PC-3 (cell line): ENCODE results near the gene SVBP. TPM values are rescaled to one million over a fixed set of nuclear protein-coding genes. Genes with fewer than 3 reads are reported as not detected.

ENCODE experiments used
- ATAC-seq: fragments of 200-7000 bp; cut with Tn5 transposase; 2 replicates; pipeline ENCODE4 v1.9.1; 2020; ENCODE audit warnings: mild to moderate bottlenecking, moderate library complexity
- BruUV-seq: library from RNA; stranded (reverse); fragments of 400-500 nt; replicated peaks from 2 replicates; lab custom pipeline; 2021; lab: Mats Ljungman, UMichigan
- CTCF ChIA-PET: fragments of 300-600 bp; sonication (Branson Sonifier 250); formaldehyde crosslinking; loops from one replicate; lab custom pipeline; 2022; ENCODE audit warnings: antibody characterized with exemption; lab: Charles Lee
- POLR2A ChIA-PET: fragments of 300-600 bp; sonication (Branson Sonifier 250); formaldehyde crosslinking; loops from one replicate; lab custom pipeline; 2022; ENCODE audit warnings: antibody characterized with exemption; ENCODE audit not compliant: unreplicated experiment; lab: Charles Lee
- DNase-seq: peaks from one replicate; pipeline ENCODE4 v3.0.0-alpha.2; 2015
- H2AFZ ChIP-seq: fragments of 300-600 bp; sonication (generic); 2 replicates; pipeline ENCODE4 v1.6.0; 2016; ENCODE audit warnings: antibody characterized with exemption, low read length
- H3F3A ChIP-seq: fragments of 300-600 bp; sonication (generic); one replicate; pipeline ENCODE4 v1.6.0; 2017; ENCODE audit warnings: antibody characterized with exemption, low read length, control low read depth, mild to moderate bottlenecking; ENCODE audit not compliant: unreplicated experiment
- H3K27ac ChIP-seq: fragments of 300-600 bp; sonication (generic); 2 replicates; pipeline ENCODE4 v1.5.1; 2016; ENCODE audit warnings: mild to moderate bottlenecking, low read length
- H3K27me3 ChIP-seq: fragments of 300-600 bp; sonication (generic); 2 replicates; pipeline ENCODE4 v1.6.1; 2016; ENCODE audit warnings: low read length, mixed read lengths
- H3K36me3 ChIP-seq: fragments of 300-600 bp; sonication (generic); 2 replicates; pipeline ENCODE4 v1.6.1; 2016; ENCODE audit warnings: low read depth, mixed run types, low read length, mixed read lengths
- H3K4me1 ChIP-seq: fragments of 300-600 bp; sonication (generic); 2 replicates; pipeline ENCODE4 v1.5.1; 2016; ENCODE audit warnings: low read length; ENCODE audit not compliant: insufficient read depth
- H3K4me2 ChIP-seq: fragments of 300-600 bp; sonication (generic); 2 replicates; pipeline ENCODE4 v1.6.0; 2016; ENCODE audit warnings: low read length
- H3K4me3 ChIP-seq: fragments of 300-600 bp; sonication (generic); 2 replicates; pipeline ENCODE4 v1.5.1; 2016; ENCODE audit warnings: mild to moderate bottlenecking, low read length, mixed read lengths
- H3K79me2 ChIP-seq: fragments of 300-600 bp; sonication (generic); 2 replicates; pipeline ENCODE4 v1.6.1; 2017; ENCODE audit warnings: low read length, mixed read lengths
- H3K9ac ChIP-seq: fragments of 300-600 bp; sonication (generic); 2 replicates; pipeline ENCODE4 v1.6.0; 2016; ENCODE audit warnings: mild to moderate bottlenecking, low read length
- H3K9me2 ChIP-seq: fragments of 300-600 bp; sonication (generic); replicated peaks from 2 replicates; pipeline ENCODE4 v1.6.1; 2016; ENCODE audit warnings: mixed run types, low read length, mixed read lengths
- H3K9me3 ChIP-seq: fragments of 300-600 bp; sonication (generic); 2 replicates; pipeline ENCODE4 v1.6.1; 2016; ENCODE audit warnings: low read length, mixed read lengths
- H4K20me1 ChIP-seq: fragments of 300-600 bp; sonication (generic); 2 replicates; pipeline ENCODE4 v1.6.1; 2016; ENCODE audit warnings: low read length, mixed read lengths
- EZH2 ChIP-seq: fragments of 300-600 bp; sonication (generic); IDR thresholded peaks from one replicate; pipeline ENCODE4 v1.6.1; 2017; ENCODE audit warnings: antibody characterized with exemption, mild to moderate bottlenecking, low read length; ENCODE audit not compliant: unreplicated experiment
- EZH2phosphoT487 ChIP-seq: fragments of 300-600 bp; sonication (generic); IDR thresholded peaks from 2 replicates; pipeline ENCODE4 v1.6.1; 2018; ENCODE audit warnings: mild to moderate bottlenecking, antibody characterized with exemption, low read length, borderline replicate concordance
- intact Hi-C: fragments of 100-400 bp; cut with micrococcal nuclease; formaldehyde crosslinking; loops from 2 replicates; pipeline ENCODE4 v1.9.0; 2023
- total RNA-seq: library from RNA; depleted of rRNA; stranded (reverse); fragments of >200 nt; gene quantifications from 2 replicates; pipeline ENCODE4 v1.2.3, GENCODE V29; 2014
- TF ChIP-seq, protein P1 (sequence below): fragments of 300-600 bp; sonication (generic); conservative IDR thresholded peaks from 2 replicates; pipeline ENCODE4 v1.5.1; 2017; ENCODE audit warnings: antibody characterized with exemption, low read depth, mild to moderate bottlenecking, low read length

SVBP gene
- total RNA-seq, 1 experiment from 2014 or later, result 39.7 TPM

DNA sequence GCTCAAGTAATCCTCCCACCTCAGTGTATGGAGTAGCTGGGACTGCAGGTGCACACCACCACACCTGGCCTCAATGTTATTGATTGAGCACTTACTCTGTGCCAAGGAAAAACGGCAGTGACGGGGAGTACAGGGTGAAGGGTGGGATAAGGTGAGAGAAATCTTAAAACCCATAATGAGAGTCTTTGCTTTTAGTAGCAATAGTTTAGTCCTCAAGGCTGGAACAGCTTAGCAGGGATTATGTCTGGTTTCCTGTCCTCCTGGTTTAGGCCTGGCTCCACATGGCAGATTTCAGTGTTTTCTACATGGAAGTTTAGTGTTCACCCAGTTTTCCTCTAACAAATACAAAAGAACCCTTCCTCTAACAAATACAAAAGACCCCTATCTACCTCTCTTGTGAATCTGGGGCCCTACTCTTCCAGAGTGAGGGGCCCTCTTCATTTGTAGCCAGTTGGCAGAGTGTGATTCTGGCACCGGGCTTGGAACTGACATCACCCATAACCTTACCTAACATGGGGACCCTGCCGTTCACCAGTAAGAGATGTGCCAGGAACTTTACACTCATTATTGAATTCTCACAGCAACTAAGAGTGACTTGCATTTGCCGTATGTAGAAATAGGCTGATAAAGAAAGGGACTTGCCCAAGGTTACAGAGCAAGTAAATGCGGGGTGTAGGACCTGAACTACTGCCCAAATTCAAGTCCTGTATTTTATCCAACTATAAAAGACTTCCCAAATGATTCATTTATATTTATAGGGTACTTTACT, 36.1 kb upstream of the SVBP start:
- CTCF ChIA-PET, result no interaction called here
- Histone ChIP-seq H3K27ac (peak overlapping the region; percentile 15; the same call in 1 of the 2 replicates), H4K20me1 (no peaks in the 10 kb centered on the region), H3K4me2 (no peak overlapping the region), H3K4me1 (peaks cover 18% of the 10 kb centered on the region), H3K9me2 (no peaks in the 10 kb centered on the region), H3K4me3 (no peak overlapping the region), H3F3A (no peaks in the 10 kb centered on the region), H3K27me3 (no peaks in the 10 kb centered on the region), H3K9ac (no peak overlapping the region), H3K9me3 (no peaks in the 10 kb centered on the region), H2AFZ (no peak overlapping the region; the same call in 1 of the 2 replicates), H3K79me2 (peaks cover 1% of the 10 kb centered on the region; the same call in 1 of the 2 replicates), H3K36me3 (peaks cover 6% of the 10 kb centered on the region; the same call in 1 of the 2 replicates)
- intact Hi-C loops, result no loop called here
- POLR2A ChIA-PET, result no interaction called here
- TF ChIP-seq, protein P1, sequence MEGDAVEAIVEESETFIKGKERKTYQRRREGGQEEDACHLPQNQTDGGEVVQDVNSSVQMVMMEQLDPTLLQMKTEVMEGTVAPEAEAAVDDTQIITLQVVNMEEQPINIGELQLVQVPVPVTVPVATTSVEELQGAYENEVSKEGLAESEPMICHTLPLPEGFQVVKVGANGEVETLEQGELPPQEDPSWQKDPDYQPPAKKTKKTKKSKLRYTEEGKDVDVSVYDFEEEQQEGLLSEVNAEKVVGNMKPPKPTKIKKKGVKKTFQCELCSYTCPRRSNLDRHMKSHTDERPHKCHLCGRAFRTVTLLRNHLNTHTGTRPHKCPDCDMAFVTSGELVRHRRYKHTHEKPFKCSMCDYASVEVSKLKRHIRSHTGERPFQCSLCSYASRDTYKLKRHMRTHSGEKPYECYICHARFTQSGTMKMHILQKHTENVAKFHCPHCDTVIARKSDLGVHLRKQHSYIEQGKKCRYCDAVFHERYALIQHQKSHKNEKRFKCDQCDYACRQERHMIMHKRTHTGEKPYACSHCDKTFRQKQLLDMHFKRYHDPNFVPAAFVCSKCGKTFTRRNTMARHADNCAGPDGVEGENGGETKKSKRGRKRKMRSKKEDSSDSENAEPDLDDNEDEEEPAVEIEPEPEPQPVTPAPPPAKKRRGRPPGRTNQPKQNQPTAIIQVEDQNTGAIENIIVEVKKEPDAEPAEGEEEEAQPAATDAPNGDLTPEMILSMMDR, result no peak
- no peak for TF ChIP-seq EZH2
- no TSS peak for BruUV-seq
- peak; percentile 83 for ATAC-seq
- DNase-seq, result peak; percentile 16

DNA sequence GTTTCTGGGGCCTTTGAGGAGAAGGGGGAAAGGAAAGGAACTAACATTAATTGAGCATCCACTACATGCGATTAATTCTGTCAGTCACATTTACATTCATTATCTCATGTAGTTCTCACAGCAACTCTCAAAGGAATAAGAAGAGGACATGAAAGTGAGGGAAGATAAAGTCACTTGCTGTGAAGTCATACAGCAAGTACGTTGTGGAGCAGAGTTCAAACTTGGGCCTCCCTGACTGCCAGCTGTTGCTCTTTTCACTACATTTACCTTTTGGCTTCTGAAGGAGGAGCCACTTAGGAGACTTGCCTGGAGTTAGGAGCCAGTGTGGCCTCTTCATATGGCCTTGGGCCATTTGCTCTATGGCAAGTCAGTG, 35.4 kb upstream of the SVBP start:
- Histone ChIP-seq H3K79me2 (peaks cover 8% of the 10 kb centered on the region), H2AFZ (no peak overlapping the region), H3K9me3 (no peaks in the 10 kb centered on the region), H3K27ac (no peak overlapping the region), H3K9me2 (no peaks in the 10 kb centered on the region), H3K9ac (no peak overlapping the region), H4K20me1 (no peaks in the 10 kb centered on the region), H3K4me3 (no peak overlapping the region), H3K4me1 (peaks cover 25% of the 10 kb centered on the region), H3F3A (no peaks in the 10 kb centered on the region), H3K4me2 (no peak overlapping the region), H3K27me3 (no peaks in the 10 kb centered on the region), H3K36me3 (peaks cover 6% of the 10 kb centered on the region; the same call in 1 of the 2 replicates)
- ChIA-PET POLR2A (no interaction called here), CTCF (no interaction called here)
- ATAC-seq, result peak; percentile 14; the same call in 1 of the 2 replicates
- no TSS peak for BruUV-seq
- intact Hi-C loops, result no loop called here
- TF ChIP-seq EZH2 (no peak), EZH2phosphoT487 (no peak)
- TF ChIP-seq, protein P1, result no peak
- DNase-seq, result no peak

DNA sequence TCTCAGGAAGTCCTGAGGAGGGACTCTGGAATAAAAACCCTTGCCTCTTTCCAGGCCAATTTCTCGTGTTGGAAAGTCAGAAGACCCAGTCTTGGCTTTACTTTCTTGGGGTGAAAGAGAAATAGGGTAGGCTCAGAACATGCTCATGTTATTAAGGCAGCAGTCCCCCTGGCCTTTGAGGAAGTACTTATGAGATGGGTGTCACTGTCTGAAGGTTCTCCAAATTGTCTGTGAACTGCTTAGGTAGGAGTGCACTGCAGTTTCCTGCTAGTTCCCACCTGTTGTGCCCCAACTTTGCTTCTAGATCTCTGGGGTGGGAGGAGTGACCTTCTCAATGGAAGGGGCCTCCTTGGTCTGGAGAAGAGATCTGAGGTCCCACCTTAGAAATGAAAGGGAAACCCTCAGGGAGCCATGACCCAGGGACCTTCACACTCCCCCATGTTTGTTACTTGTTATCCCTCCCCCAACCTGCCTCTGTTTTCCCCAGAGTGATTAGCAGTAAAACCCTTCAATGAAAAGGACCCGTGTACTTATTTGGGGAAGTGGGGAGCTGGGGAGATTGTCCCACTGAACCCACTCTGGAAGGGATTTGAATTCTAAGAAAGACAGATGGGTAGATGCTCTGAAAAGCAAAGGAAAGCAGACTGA, 34.9 kb upstream of the SVBP start:
- TF ChIP-seq, protein P1, result no peak
- TF ChIP-seq EZH2phosphoT487 (no peak), EZH2 (no peak)
- ATAC-seq (no peak), DNase-seq (no peak)
- intact Hi-C loops, result no loop called here
- H3K79me2 ChIP-seq, result peaks cover 13% of the 10 kb centered on the region
- no peaks in the 10 kb centered on the region for H3F3A ChIP-seq
- H3K4me1 ChIP-seq, result peaks cover 30% of the 10 kb centered on the region
- H3K9ac ChIP-seq, result no peak overlapping the region
- H2AFZ ChIP-seq, result no peak overlapping the region
- H3K9me2 ChIP-seq, result no peaks in the 10 kb centered on the region
- H3K4me3 ChIP-seq, result no peak overlapping the region
- no peaks in the 10 kb centered on the region for H4K20me1 ChIP-seq
- CTCF ChIA-PET, result no interaction called here
- POLR2A ChIA-PET, result no interaction called here
- no peak overlapping the region for H3K4me2 ChIP-seq
- H3K36me3 ChIP-seq, result peaks cover 6% of the 10 kb centered on the region; the same call in 1 of the 2 replicates
- H3K27me3 ChIP-seq, result no peaks in the 10 kb centered on the region
- H3K9me3 ChIP-seq, result no peaks in the 10 kb centered on the region
- no peak overlapping the region for H3K27ac ChIP-seq
- no TSS peak for BruUV-seq
